Measurements from ENCODE around the gene AKAP8L. TPM values are rescaled to one million over a fixed set of nuclear protein-coding genes. Genes with fewer than 3 reads are reported as not detected.

Gene AKAP8L
- total and polyA plus RNA-seq, 4 donors: 16.4 to 67.1 (median 42.9) TPM

DNA sequence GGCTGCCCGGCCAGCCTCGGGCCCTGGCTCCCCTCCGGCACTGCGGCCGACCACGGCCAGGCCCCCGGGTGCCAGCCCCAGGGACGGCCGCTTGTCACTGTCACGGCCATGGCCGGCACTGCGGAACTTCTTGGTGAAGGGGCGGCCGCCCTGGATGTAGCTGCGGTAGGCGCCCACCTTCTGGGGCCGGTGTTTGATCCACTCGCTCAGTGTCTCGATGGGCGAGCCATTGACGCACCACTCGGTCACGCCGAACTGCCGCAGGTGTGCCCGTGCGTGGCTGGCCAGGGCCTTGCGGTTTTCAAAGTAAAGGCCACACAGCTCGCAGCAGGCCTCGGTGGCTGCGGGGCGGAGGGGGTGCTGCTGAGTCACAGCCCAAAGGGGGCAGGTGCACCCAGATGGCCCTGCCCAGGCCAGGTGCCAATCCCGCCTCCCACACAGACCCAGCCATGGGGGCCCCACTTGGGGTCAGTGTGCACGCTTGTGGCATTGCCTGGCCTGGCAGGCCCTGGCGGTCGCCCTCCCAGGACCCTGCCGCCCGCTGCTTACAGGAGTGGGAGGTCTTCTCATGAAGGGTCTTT is 6.0 kb upstream of the AKAP8L start:
- no peak overlapping the region for H3K27ac ChIP-seq (ENCODE audit: low read depth in 1 of 2, low read length in 2 of 2)
- H3K9me3 ChIP-seq (ENCODE audit: control insufficient read depth in 4 of 4, low read length in 3 of 4): no peaks in the 10 kb centered on the region
- whole genome bisulfite sequencing: 98% methylated on average over 38 of the region's 38 CpGs
- H3K36me3 ChIP-seq (ENCODE audit: control insufficient read depth in 4 of 4, insufficient read depth in 3 of 4, low read depth in 1 of 4, low read length in 3 of 4): peaks cover 8 to 42% (median 14%) of the 10 kb centered on the region in 4 donors
- H3K4me3 ChIP-seq (ENCODE audit: low read depth in 1 of 3, low read length in 3 of 3): no peak overlapping the region
- no peak for DNase-seq (ENCODE audit: low spot score)
- no peak overlapping the region for H3K9ac ChIP-seq (ENCODE audit: low read depth in 1 of 2, low read length in 2 of 2)
- TF ChIP-seq RXRA (IDR thresholded peaks at IDR 0.05) (no peak), RAD21 (IDR thresholded peaks at IDR 0.05) (no peak), FOXA2 (IDR thresholded peaks at IDR 0.05) (no peak), SP1 (IDR thresholded peaks at IDR 0.05) (no peak), JUND (IDR thresholded peaks at IDR 0.05) (no peak), HNF4G (IDR thresholded peaks at IDR 0.05) (no peak), NR2F2 (IDR thresholded peaks at IDR 0.05) (no peak), YY1 (IDR thresholded peaks at IDR 0.05) (no peak)
- TF ChIP-seq, protein P1, sequence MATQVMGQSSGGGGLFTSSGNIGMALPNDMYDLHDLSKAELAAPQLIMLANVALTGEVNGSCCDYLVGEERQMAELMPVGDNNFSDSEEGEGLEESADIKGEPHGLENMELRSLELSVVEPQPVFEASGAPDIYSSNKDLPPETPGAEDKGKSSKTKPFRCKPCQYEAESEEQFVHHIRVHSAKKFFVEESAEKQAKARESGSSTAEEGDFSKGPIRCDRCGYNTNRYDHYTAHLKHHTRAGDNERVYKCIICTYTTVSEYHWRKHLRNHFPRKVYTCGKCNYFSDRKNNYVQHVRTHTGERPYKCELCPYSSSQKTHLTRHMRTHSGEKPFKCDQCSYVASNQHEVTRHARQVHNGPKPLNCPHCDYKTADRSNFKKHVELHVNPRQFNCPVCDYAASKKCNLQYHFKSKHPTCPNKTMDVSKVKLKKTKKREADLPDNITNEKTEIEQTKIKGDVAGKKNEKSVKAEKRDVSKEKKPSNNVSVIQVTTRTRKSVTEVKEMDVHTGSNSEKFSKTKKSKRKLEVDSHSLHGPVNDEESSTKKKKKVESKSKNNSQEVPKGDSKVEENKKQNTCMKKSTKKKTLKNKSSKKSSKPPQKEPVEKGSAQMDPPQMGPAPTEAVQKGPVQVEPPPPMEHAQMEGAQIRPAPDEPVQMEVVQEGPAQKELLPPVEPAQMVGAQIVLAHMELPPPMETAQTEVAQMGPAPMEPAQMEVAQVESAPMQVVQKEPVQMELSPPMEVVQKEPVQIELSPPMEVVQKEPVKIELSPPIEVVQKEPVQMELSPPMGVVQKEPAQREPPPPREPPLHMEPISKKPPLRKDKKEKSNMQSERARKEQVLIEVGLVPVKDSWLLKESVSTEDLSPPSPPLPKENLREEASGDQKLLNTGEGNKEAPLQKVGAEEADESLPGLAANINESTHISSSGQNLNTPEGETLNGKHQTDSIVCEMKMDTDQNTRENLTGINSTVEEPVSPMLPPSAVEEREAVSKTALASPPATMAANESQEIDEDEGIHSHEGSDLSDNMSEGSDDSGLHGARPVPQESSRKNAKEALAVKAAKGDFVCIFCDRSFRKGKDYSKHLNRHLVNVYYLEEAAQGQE (IDR thresholded peaks at IDR 0.05): no peak
- peaks cover 14 to 41% (median 35%) of the 10 kb centered on the region in 4 donors for H3K4me1 ChIP-seq (ENCODE audit: control insufficient read depth in 4 of 4, insufficient read depth in 4 of 4, low read length in 3 of 4)
- H3K27me3 ChIP-seq (ENCODE audit: control insufficient read depth in 4 of 4, insufficient read depth in 4 of 4, low read length in 3 of 4): no peaks in the 10 kb centered on the region

DNA sequence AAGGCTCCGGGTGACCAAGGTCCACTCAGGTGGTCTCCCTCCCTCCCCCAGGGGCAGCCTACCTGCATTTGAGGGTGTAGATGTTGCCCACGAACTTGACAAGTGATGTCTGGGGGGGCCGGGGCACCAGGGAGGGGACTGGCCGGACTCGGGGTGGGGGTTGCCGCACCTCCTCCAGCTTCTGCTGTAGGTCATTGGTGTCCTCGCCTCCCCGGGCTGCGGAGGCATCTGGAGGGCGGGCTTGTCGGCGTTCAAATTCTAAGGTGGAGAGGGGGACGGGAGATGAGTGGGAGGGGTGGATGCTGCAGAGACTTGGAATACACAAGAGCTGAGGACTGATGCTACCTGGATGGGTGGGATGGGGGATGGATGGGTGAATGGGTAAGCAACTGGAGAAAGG is 5.3 kb upstream of the AKAP8L start:
- TF ChIP-seq, protein P2, sequence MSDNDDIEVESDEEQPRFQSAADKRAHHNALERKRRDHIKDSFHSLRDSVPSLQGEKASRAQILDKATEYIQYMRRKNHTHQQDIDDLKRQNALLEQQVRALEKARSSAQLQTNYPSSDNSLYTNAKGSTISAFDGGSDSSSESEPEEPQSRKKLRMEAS (IDR thresholded peaks at IDR 0.05): no peak
- TF ChIP-seq HNF4A (conservative IDR thresholded peaks at IDR 0.05) (no peak), HNF4G (IDR thresholded peaks at IDR 0.05) (no peak), SP1 (IDR thresholded peaks at IDR 0.05) (no peak), NR2F2 (IDR thresholded peaks at IDR 0.05) (no peak), FOXA2 (IDR thresholded peaks at IDR 0.05) (no peak), YY1 (IDR thresholded peaks at IDR 0.05) (no peak), TAF1 (conservative IDR thresholded peaks at IDR 0.05) (no peak), RAD21 (IDR thresholded peaks at IDR 0.05) (no peak), FOXA1 (IDR thresholded peaks at IDR 0.05) (no peak), EGR1 (IDR thresholded peaks at IDR 0.05; ENCODE audit: low read depth in 2 of 2) (no peak), GABPA (IDR thresholded peaks at IDR 0.05 in 1 of 2, conservative IDR thresholded peaks at IDR 0.05 in 1 of 2) (no peak), JUND (IDR thresholded peaks at IDR 0.05) (no peak), RXRA (IDR thresholded peaks at IDR 0.05) (no peak)
- TF ChIP-seq, protein P3, sequence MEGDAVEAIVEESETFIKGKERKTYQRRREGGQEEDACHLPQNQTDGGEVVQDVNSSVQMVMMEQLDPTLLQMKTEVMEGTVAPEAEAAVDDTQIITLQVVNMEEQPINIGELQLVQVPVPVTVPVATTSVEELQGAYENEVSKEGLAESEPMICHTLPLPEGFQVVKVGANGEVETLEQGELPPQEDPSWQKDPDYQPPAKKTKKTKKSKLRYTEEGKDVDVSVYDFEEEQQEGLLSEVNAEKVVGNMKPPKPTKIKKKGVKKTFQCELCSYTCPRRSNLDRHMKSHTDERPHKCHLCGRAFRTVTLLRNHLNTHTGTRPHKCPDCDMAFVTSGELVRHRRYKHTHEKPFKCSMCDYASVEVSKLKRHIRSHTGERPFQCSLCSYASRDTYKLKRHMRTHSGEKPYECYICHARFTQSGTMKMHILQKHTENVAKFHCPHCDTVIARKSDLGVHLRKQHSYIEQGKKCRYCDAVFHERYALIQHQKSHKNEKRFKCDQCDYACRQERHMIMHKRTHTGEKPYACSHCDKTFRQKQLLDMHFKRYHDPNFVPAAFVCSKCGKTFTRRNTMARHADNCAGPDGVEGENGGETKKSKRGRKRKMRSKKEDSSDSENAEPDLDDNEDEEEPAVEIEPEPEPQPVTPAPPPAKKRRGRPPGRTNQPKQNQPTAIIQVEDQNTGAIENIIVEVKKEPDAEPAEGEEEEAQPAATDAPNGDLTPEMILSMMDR (IDR thresholded peaks at IDR 0.05; ENCODE audit: low read depth, low read length, missing input control): no peak
- TF ChIP-seq, protein P1 (IDR thresholded peaks at IDR 0.05): no peak
- TF ChIP-seq, protein P4, sequence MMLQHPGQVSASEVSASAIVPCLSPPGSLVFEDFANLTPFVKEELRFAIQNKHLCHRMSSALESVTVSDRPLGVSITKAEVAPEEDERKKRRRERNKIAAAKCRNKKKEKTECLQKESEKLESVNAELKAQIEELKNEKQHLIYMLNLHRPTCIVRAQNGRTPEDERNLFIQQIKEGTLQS (IDR thresholded peaks at IDR 0.05): no peak
- TF ChIP-seq, protein P5, sequence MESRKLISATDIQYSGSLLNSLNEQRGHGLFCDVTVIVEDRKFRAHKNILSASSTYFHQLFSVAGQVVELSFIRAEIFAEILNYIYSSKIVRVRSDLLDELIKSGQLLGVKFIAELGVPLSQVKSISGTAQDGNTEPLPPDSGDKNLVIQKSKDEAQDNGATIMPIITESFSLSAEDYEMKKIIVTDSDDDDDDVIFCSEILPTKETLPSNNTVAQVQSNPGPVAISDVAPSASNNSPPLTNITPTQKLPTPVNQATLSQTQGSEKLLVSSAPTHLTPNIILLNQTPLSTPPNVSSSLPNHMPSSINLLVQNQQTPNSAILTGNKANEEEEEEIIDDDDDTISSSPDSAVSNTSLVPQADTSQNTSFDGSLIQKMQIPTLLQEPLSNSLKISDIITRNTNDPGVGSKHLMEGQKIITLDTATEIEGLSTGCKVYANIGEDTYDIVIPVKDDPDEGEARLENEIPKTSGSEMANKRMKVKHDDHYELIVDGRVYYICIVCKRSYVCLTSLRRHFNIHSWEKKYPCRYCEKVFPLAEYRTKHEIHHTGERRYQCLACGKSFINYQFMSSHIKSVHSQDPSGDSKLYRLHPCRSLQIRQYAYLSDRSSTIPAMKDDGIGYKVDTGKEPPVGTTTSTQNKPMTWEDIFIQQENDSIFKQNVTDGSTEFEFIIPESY (IDR thresholded peaks at IDR 0.05): no peak
- H3K27ac ChIP-seq (ENCODE audit: low read depth in 1 of 2, low read length in 2 of 2): no peak overlapping the region
- peaks cover 14 to 46% (median 39%) of the 10 kb centered on the region in 4 donors for H3K4me1 ChIP-seq (ENCODE audit: control insufficient read depth in 4 of 4, insufficient read depth in 4 of 4, low read length in 3 of 4)
- H3K27me3 ChIP-seq (ENCODE audit: control insufficient read depth in 4 of 4, insufficient read depth in 4 of 4, low read length in 3 of 4): no peaks in the 10 kb centered on the region
- WGBS: 98% methylated on average over 13 of the region's 13 CpGs
- no peak for DNase-seq (ENCODE audit: low spot score)
- H3K9ac ChIP-seq (ENCODE audit: low read depth in 1 of 2, low read length in 2 of 2): no peak overlapping the region
- H3K4me3 ChIP-seq (ENCODE audit: low read depth in 1 of 3, low read length in 3 of 3): no peak overlapping the region
- peaks cover 8 to 42% (median 14%) of the 10 kb centered on the region in 4 donors for H3K36me3 ChIP-seq (ENCODE audit: control insufficient read depth in 4 of 4, insufficient read depth in 3 of 4, low read depth in 1 of 4, low read length in 3 of 4)
- no peaks in the 10 kb centered on the region for H3K9me3 ChIP-seq (ENCODE audit: control insufficient read depth in 4 of 4, low read length in 3 of 4)
